ENCODE results near the gene BCL11B.

- TF ChIP-seq GATA2 (IDR thresholded peaks at IDR 0.05; ENCODE audit: low read depth, low read length) = no peak
- TF ChIP-seq GATA3 (IDR thresholded peaks at IDR 0.05; ENCODE audit: low read depth, low read length) = no peak
Observed at GRCh38 chr14:99148131-99148530, 123.9 kb downstream of the BCL11B start.

Measured in SH-SY5Y (cell line).